SK-N-MC (cell line): Measurements from ENCODE around the gene GPR55.

Experiments used
- DNase-seq: peaks from one replicate; pipeline ENCODE4 v3.0.0-alpha.2; 2011; ENCODE audit warnings: low read depth, low spot score
- H3K27ac ChIP-seq: fragments of 200-600 bp; sonication (generic); 2 replicates; pipeline ENCODE4 v1.5.1; 2016; ENCODE audit warnings: mixed run types
- H3K36me3 ChIP-seq: fragments of 200-600 bp; sonication (generic); 2 replicates; pipeline ENCODE4 v1.6.1; 2017; ENCODE audit warnings: antibody characterized with exemption, low read length, mixed read lengths; ENCODE audit not compliant: insufficient read depth
- H3K4me3 ChIP-seq: fragments of 200-600 bp; sonication (generic); 2 replicates; pipeline ENCODE4 v1.5.1; 2016
- H3K9ac ChIP-seq: fragments of 200-600 bp; sonication (generic); 2 replicates; pipeline ENCODE4 v1.8.0; 2017; ENCODE audit warnings: mixed run types, mixed read lengths; ENCODE audit not compliant: insufficient read length
- H3K9me3 ChIP-seq: fragments of 200-600 bp; sonication (generic); 2 replicates; pipeline ENCODE4 v1.6.1; 2017; ENCODE audit warnings: low read depth, mild to moderate bottlenecking, antibody characterized with exemption, low read length, moderate library complexity, mixed read lengths
- EZH2 ChIP-seq: fragments of 200-600 bp; sonication (generic); IDR thresholded peaks from one replicate; pipeline ENCODE4 v1.6.1; 2017; ENCODE audit warnings: antibody characterized with exemption
- FOXP2 ChIP-seq: optimal IDR thresholded peaks from 2 replicates; pipeline ENCODE3; 2011; ENCODE audit warnings: mild to moderate bottlenecking, moderate library complexity; ENCODE audit not compliant: insufficient read depth; ENCODE audit errors: extremely low read length, control extremely low read depth
- POLR2AphosphoS5 ChIP-seq: IDR thresholded peaks from 2 replicates; pipeline ENCODE4 v1.6.1; 2012; ENCODE audit warnings: mild to moderate bottlenecking, low read depth, low read length, borderline replicate concordance

GPR55 gene

DNA sequence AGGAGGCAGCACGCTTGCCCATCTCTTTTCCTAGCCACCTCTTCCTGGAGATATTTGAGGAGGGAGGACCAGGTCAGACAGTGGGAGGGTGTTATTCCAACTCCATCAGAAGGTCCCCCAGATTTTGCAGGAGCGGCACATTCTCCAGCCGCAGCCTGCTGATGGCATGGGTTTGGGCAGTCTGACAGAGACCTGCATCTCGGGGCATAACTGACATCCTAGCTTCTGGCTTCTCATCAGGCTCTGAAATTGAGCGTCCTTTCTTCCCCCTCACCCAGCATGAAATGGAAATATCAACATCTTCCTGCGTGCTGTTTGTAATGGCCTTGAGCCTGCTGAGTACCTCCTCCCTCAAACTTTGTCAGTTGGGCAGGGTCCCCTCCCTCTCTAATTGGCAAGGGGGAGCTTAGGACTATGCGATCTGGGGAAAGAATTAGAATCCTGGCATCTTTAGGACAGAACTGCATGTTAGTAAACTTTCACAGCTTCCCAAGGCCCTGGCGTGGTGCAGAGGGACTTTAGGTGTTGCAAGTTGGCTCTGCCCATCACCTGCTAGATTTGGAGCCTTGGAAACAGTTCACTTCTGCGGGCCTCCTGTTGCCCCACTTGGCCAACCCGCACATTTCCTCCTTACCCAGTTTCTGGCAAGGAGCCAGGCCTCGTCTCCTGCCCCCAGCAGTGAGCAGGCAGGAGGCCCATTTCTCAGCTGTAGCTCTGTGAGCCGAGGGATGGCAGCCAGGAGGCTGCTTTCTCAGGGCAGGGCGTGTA, 58.1 kb downstream of the GPR55 start:
- peak overlapping the region; percentile 85 for H3K27ac ChIP-seq
- DNase-seq, result no peak
- no peaks in the 10 kb centered on the region; the same call in 1 of the 2 replicates for H3K36me3 ChIP-seq
- H3K9ac ChIP-seq, result no peak overlapping the region
- peak overlapping the region; percentile 99 for H3K4me3 ChIP-seq
- H3K9me3 ChIP-seq, result no peaks in the 10 kb centered on the region
- peak; percentile 77 for TF ChIP-seq POLR2AphosphoS5
- no peak for TF ChIP-seq FOXP2

DNA sequence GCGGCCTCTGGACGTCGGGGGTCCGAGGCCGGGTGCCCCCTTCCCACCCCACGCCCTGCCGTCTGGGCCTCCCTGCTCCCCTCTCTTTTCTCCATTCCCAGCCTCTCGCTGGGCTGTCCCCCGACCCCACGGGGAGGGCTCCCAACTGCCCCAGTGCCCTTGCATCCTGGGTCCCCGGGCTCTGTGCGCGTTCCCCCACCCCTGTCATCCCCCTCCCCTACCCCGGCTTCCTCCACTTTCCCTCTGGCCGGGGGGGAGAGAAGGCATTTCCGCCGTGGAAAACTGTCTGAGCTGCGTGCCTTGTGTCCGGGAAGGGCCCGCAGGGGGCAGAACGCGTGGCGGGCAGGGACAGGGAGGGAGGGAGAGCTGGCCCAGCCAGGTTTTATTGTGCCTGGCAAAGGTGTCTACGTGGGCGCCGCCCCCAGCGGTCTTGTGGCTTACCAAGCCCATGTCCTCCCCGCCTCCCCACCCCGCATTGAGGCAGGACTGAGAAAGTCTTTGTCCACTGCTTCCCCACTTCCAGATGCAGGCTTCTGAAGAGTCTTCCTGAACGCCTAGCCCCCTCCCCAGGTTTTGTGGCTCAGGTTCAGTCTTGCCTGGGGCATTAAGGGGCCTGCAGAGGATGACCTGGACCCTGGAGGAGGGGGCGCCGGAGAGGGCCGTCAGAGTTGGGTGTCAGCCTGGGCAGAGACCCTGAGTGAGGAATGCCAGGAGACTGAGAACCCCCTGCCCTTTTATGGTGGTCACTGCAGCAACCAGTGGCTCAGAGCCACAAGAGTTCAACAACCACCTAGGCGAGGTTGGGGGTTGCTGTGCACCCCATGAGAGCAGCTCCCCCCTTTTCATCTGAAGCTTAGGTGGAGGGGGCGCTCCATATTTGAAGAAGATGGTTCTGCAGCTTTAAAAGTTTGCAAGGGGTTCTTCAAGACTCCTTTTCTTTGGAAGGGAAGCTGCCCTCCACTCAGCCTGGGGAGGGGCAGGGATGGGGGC, 59.0 kb downstream of the GPR55 start:
- peak overlapping the region; percentile 85 for H3K27ac ChIP-seq

DNA sequence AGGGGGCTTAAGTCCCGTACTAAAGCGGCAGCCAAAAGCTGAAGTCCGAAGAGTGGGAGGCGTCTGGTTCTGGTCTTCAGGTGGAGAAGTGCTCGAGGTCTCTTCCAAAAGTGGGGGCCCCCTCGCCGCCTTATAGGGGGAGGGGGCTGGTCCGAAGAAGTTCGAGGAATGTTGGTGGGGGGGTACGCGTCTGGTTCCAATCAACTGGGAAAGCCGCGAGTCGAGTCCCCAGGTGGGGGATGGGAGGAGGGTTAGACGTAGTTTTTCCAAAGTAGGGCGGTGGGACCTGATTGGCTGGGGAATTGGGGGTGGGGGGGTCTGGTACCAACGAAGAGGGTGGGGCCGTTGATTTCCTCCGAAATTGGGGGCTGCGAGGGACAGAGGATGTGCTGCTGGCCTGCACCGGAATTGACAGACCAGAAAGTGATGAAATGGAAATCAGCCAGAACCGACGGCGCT, 59.7 kb downstream of the GPR55 start:
- DNase-seq, result no peak
- no peak for TF ChIP-seq EZH2
- H3K36me3 ChIP-seq, result no peaks in the 10 kb centered on the region
- H3K9ac ChIP-seq, result peak overlapping the region; percentile 84
- H3K27ac ChIP-seq, result peak overlapping the region; percentile 85
- no peaks in the 10 kb centered on the region for H3K9me3 ChIP-seq
- H3K4me3 ChIP-seq, result peak overlapping the region; percentile 99

More for the DNA sequence above, 59.0 kb downstream of the GPR55 start:
- TF ChIP-seq FOXP2 (no peak), POLR2AphosphoS5 (no peak), EZH2 (no peak)
- Histone ChIP-seq H3K9ac (peak overlapping the region; percentile 84), H3K4me3 (peak overlapping the region; percentile 99), H3K9me3 (no peaks in the 10 kb centered on the region), H3K36me3 (no peaks in the 10 kb centered on the region)
- no peak for DNase-seq

DNA sequence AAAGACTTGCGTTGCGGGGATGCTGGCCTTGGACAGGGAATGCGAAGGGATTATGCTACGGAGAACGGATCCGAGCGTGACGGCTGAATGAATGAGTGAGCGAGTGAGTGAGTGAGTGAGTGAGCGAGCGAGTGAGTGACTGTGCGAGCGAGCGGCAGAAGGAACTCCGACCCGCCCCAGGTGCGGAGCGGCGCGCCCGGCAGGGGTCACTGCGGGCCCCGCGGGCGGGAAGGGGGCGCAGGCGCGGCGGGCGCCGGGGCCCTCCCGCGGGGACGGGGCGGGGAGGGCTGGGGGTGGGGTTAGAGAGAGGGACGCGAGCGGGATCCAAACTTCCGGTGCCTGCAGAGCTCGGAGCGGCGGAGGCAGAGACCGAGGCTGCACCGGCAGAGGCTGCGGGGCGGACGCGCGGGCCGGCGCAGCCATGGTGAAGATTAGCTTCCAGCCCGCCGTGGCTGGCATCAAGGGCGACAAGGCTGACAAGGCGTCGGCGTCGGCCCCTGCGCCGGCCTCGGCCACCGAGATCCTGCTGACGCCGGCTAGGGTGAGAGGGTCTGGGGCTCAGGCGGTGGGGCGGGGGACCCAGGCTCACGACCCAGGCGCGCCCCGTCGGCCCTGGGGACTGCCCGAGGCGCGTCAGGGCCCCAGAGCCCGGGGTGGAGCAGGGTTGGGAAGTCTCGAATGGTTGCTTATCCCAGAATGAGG, 60.3 kb downstream of the GPR55 start, which contains the start of gene ITM2C:
TSS of gene ITM2C (plus strand) at position 338 of the 702 bp plus-strand sequence. CDS start at position 422, 84 bp downstream.
- Histone ChIP-seq H3K9ac (peak within 1 kb of the TSS; percentile 84), H3K4me3 (peak within 1 kb of the TSS; percentile 99), H3K36me3 (no peaks in the 10 kb centered on the region), H3K27ac (peak within 1 kb of the TSS; percentile 85), H3K9me3 (no peaks in the 10 kb centered on the region)
- no peak for DNase-seq
- TF ChIP-seq EZH2 (no peak), POLR2AphosphoS5 (peak; percentile 84)

DNA sequence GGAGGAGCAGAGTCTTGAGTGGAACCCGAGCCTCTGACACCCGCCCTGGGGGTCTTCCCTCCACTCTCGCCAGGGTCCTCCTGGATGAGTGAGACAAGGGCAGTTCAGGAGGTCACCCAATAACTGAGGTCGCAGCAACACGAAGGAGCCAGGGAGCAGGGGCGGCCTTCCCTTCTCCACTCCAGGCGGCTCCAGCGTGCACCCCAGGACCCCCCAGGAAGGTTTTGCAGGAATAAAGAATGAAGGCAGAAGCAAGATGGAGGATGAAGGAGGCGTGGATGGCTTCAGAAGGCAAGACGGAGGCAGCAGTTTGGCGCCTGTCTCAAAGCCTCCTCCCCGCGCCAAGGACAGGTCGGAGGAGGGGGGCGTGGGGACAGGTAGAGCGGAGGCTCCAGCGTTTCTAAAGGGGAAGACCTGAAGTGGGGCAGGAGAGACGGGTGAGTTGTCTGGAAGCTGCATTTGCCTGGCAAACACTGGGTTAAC, 60.9 kb downstream of the GPR55 start:
- no peak for TF ChIP-seq POLR2AphosphoS5
- no peak for TF ChIP-seq EZH2
- no peak for TF ChIP-seq FOXP2
- no peak overlapping the region for H3K9ac ChIP-seq
- H3K9me3 ChIP-seq, result no peaks in the 10 kb centered on the region
- DNase-seq, result no peak
- peak overlapping the region; percentile 99 for H3K4me3 ChIP-seq
- H3K36me3 ChIP-seq, result no peaks in the 10 kb centered on the region
- no peak overlapping the region for H3K27ac ChIP-seq

DNA sequence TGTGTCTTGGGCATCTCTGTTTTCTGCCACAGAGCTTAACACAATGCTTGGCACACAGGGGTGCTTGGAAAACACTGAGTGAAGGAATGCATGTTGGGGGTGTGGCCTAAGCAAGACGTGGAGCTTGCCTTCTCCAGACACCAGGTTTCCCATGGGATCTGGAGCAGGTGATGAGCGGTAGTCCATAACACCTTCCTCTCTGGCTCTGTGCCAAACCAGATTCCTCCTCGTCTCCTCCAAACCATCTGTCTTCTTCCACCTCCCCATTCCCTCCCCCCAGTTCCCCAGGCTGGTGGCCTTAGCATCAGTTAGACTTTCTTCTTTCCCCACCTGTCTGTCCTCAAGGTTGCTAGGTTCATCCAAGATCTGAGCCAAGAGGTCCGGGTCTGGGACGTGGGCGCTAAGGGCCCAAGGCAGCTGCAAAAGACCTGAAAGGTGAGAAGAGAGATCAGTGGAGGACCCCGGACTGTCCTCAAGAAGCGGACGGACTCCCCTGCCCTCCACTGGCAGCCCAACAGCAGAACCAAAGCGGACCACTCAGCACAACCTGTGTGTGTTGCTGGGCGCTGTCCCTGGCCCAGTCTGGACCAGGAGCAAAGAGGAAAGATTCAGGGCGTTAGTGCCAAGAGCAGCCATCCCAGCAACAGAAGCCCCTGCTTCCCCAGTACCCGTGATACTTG, 61.5 kb downstream of the GPR55 start:
- Histone ChIP-seq H3K27ac (no peak overlapping the region), H3K9me3 (no peaks in the 10 kb centered on the region), H3K36me3 (no peaks in the 10 kb centered on the region), H3K4me3 (no peak overlapping the region), H3K9ac (no peak overlapping the region)
- TF ChIP-seq POLR2AphosphoS5, result no peak
- no peak for TF ChIP-seq EZH2
- no peak for TF ChIP-seq FOXP2
- no peak for DNase-seq

DNA sequence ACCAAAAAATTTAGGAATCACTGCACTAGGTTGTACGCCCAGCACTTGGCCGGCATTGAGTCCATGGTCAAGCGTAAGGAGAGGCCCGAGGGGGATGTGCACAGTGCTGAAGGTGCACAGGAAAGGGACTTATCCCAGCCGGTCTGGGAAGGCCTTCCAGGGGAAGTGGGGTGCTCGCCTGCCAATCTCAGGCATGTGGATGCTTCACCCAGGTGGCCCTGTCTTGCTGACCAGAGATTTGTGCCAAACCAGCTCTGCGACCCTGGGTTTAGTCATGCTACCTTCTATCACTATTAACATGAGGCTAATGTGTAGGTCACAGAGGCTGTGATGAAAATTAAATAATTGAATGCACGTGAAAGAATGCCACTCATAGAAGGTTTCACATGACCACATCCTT, 62.0 kb downstream of the GPR55 start:
- Histone ChIP-seq H3K9me3 (no peaks in the 10 kb centered on the region), H3K4me3 (no peak overlapping the region), H3K36me3 (no peaks in the 10 kb centered on the region), H3K27ac (no peak overlapping the region), H3K9ac (no peak overlapping the region)
- TF ChIP-seq POLR2AphosphoS5 (no peak), FOXP2 (no peak), EZH2 (no peak)
- DNase-seq, result no peak

DNA sequence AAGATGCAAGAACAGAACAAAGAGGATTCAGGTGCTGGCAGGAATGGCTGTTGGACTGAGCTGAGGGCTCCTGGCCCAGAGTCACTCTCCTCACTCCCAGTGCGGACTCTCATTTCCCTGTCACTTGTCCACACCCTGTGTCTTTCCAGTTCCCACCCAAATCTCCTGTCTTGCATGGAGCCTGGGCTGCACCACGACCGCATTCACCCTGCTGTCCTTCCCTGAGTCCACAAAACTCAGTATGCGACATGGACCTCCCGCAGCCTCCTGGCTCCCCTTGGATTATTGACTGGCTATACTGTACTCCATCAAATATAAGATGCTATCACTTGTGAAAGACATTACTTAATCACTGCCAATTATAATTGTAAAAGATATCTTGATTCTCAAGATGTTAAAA, 62.8 kb downstream of the GPR55 start:
- H3K9me3 ChIP-seq, result no peaks in the 10 kb centered on the region
- H3K4me3 ChIP-seq, result no peak overlapping the region
- no peak for TF ChIP-seq POLR2AphosphoS5
- TF ChIP-seq FOXP2, result no peak
- no peak for TF ChIP-seq EZH2
- no peak for DNase-seq
- H3K36me3 ChIP-seq, result no peaks in the 10 kb centered on the region
- H3K9ac ChIP-seq, result no peak overlapping the region
- H3K27ac ChIP-seq, result no peak overlapping the region
